Uterus (tissue), 4 donors: ENCODE measurements around the gene SNX3. TPM values are rescaled to one million over a fixed set of nuclear protein-coding genes. Genes with fewer than 3 reads are reported as not detected.

Experiments used
- DNase-seq, 2 donors: peaks; one replicate each; pipeline ENCODE4 v3.0.0-alpha.2; 2019 to 2020
- H3K27ac ChIP-seq, 2 donors: fragments of 200-600 bp; sonication (generic); 1 replicate in 1 of 2; 2 replicates in 1 of 2; pipeline ENCODE4 v1.5.1; 2016 to 2018
- H3K27me3 ChIP-seq, 2 donors: fragments of 200-600 bp; sonication (generic); one replicate each; pipeline ENCODE4 v1.5.1; 2018 to 2019; ENCODE audit warnings: control low read depth in 1 of 2
- H3K36me3 ChIP-seq, 2 donors: fragments of 200-600 bp; sonication (generic); one replicate each; pipeline ENCODE4 v1.5.1; 2019; ENCODE audit warnings: control low read depth in 1 of 2
- H3K4me1 ChIP-seq, 2 donors: fragments of 200-600 bp; sonication (generic); one replicate each; pipeline ENCODE4 v1.5.1; 2018 to 2019; ENCODE audit warnings: control low read depth in 1 of 2
- H3K4me3 ChIP-seq, 2 donors: fragments of 200-600 bp; sonication (generic); 1 replicate in 1 of 2; 2 replicates in 1 of 2; pipeline ENCODE4 v1.5.1; 2018 to 2019; ENCODE audit warnings: mild to moderate bottlenecking in 1 of 2
- H3K9me3 ChIP-seq, 2 donors: fragments of 200-600 bp; sonication (generic); one replicate each; pipeline ENCODE4 v1.5.1; 2019; ENCODE audit warnings: control low read depth in 1 of 2
- CTCF ChIP-seq, 4 experiments: fragments of 200-600 bp in 2 of 4; fragments of 450-650 bp in 2 of 4; sonication (generic) in 2 of 4; IDR thresholded peaks; one replicate each; pipeline ENCODE4 v1.5.1; 2016 to 2019; ENCODE audit warnings: antibody characterized with exemption in 4 of 4, mild to moderate bottlenecking in 2 of 4, moderate library complexity in 1 of 4
- POLR2A ChIP-seq, 2 donors: fragments of 450-650 bp; IDR thresholded peaks; one replicate each; pipeline ENCODE4 v1.6.1; 2016; ENCODE audit warnings: antibody characterized with exemption in 2 of 2, mild to moderate bottlenecking in 1 of 2, moderate library complexity in 1 of 2
- intact Hi-C: fragments of 100-400 bp; cut with DNase I; formaldehyde crosslinking; loops from one replicate; pipeline ENCODE4 v1.15.1; 2023; ENCODE audit warnings: low total_unique reads
- small RNA-seq: library from RNA; depleted of rRNA; stranded (forward); fragments of <200 nt; gene quantifications from one replicate; pipeline ENCODE3, GENCODE V24; 2016
- total RNA-seq, 4 donors: library from RNA; depleted of rRNA in 3 of 4; stranded (reverse); fragments of >200 nt in 3 of 4; gene quantifications; one replicate each; pipeline versions ENCODE4 v1.1.0 to v1.2.4, GENCODE V29; 2014 to 2023
- donor health status: DM: yes; HTN: yes; CAD: no.

Gene SNX3
- total RNA-seq, 4 donors from 2014 or later, result 94.3 to 215 (median 160) TPM

- intact Hi-C loops, result no loop called here
- Histone ChIP-seq H3K27me3 (peaks cover 28 to 90% of the 10 kb centered on the region in 2 donors), H3K4me1 (peaks cover 0 to 31% of the 10 kb centered on the region in 2 donors), H3K36me3 (no peaks in the 10 kb centered on the region), H3K4me3 (no peak overlapping the region), H3K27ac (no peak overlapping the region), H3K9me3 (no peaks in the 10 kb centered on the region)
- TF ChIP-seq POLR2A (IDR thresholded peaks at IDR 0.05) (no peak), CTCF (IDR thresholded peaks at IDR 0.05) (no peak)
- no peak for DNase-seq
Measured at GRCh38 chr6:108163644-108164542, 96.9 kb downstream of the SNX3 start.

GRCh38 chr6:108163267-108163643 lies 97.6 kb downstream of the SNX3 start:
- peaks cover 27 to 96% of the 10 kb centered on the region in 2 donors for H3K27me3 ChIP-seq
- intact Hi-C loops, result no loop called here
- no peak for DNase-seq
- peaks cover 0 to 25% of the 10 kb centered on the region in 2 donors for H3K4me1 ChIP-seq
- no peak overlapping the region for H3K4me3 ChIP-seq
- no peak for TF ChIP-seq CTCF (IDR thresholded peaks at IDR 0.05)
- TF ChIP-seq POLR2A (IDR thresholded peaks at IDR 0.05), result no peak
- no peaks in the 10 kb centered on the region for H3K36me3 ChIP-seq
- H3K27ac ChIP-seq, result no peak overlapping the region
- no peaks in the 10 kb centered on the region for H3K9me3 ChIP-seq

DNA sequence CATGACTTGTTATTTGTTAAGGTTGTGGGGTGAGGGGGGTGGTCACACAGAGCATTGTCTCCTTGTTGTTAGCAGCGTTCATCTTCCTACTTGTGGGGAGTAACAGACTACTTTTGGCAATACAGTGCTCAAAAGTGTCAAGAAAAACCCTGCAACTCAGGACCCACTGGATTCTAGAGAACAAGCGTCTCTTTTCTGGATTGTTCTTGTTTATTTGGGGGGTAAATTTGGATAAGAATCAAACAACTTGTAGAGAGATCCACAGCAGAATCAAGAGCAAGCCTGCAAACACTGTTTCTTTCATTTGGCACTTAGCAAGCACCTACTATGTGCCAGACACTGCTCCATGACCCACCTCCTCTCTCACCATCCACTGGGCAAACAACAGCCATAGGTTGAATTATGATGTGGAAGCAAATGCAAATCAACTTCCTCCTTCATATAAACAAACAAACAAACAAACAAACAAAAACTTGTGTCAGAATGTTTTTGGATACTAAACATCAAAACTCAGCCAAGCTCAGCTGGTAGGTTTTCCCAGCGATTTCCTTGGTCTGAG lies 99.0 kb downstream of the SNX3 start:
- intact Hi-C loops, result no loop called here
- H3K9me3 ChIP-seq, result no peaks in the 10 kb centered on the region
- H3K4me1 ChIP-seq, result peaks cover 0 to 22% of the 10 kb centered on the region in 2 donors
- no peaks in the 10 kb centered on the region for H3K36me3 ChIP-seq
- no peak overlapping the region for H3K27ac ChIP-seq
- TF ChIP-seq CTCF (IDR thresholded peaks at IDR 0.05), result no peak
- TF ChIP-seq POLR2A (IDR thresholded peaks at IDR 0.05), result no peak
- DNase-seq, result no peak
- no peak overlapping the region for H3K4me3 ChIP-seq
- H3K27me3 ChIP-seq, result peaks cover 25 to 94% of the 10 kb centered on the region in 2 donors

Small RNAs within 50 kb of the gene (small RNA-seq; reads per million reads assigned to genes)
- gene RNA5SP212 (not detected), gene RNU6-1144P (not detected), gene Z98742.2 (not detected)

Other genes starting within 250 kb of the SNX3 start
- gene OSTM1, start 186.3 kb downstream of the SNX3 start, total RNA-seq, result 10 to 100 TPM; 26.2 to 92.5 (median 53.7) TPM
- gene NR2E1, start 95.0 kb downstream of the SNX3 start, total RNA-seq, result not detected
- 1 to 10 TPM in 3 of 4 donors, under 1 TPM in 1; under 0.01 to 9.4 (median 5.2) TPM for gene AFG1L, start 34.0 kb upstream of the SNX3 start, total RNA-seq